Activated CD8-positive, alpha-beta memory T cell treated with anti-CD3 and anti-CD28 coated beads for 4 hours (primary cell): ENCODE results near the gene SEPHS2.
"Not testable (repeated sequence)": the region's sequence is repeated elsewhere in the genome, so short reads cannot be mapped to it uniquely, and the experiment has no call there.

Experiments
- DNase-seq, 2 donors: peaks; one replicate each; pipeline ENCODE4 v3.0.0-alpha.2; 2020; ENCODE audit warnings: low read depth in 2 of 2

The SEPHS2 gene

GRCh38 chr16:30398661-30399434 lies 46.8 kb downstream of the SEPHS2 start:
- no peak for DNase-seq

GRCh38 chr16:30397776-30398660 lies 47.7 kb downstream of the SEPHS2 start:
- no peak for DNase-seq

- DNase-seq, result no peak
Measured at GRCh38 chr16:30397056-30397455, 48.6 kb downstream of the SEPHS2 start.

GRCh38 chr16:30396627-30397026 lies 49.0 kb downstream of the SEPHS2 start:
- DNase-seq, result not testable (repeated sequence)

GRCh38 chr16:30395992-30396585 lies 49.6 kb downstream of the SEPHS2 start:
- DNase-seq, result no peak

GRCh38 chr16:30395155-30395991 lies 50.3 kb downstream of the SEPHS2 start, which contains the start of gene ZNF48:
Gene ZNF48, plus strand, starts transcription at chr16:30395420. Its CDS starts 375 bp downstream, at chr16:30395795.
- DNase-seq, result no peak

GRCh38 chr16:30394592-30395154 lies 51.0 kb downstream of the SEPHS2 start:
- no peak for DNase-seq
